ENCODE data around the gene CD99.

DNA sequence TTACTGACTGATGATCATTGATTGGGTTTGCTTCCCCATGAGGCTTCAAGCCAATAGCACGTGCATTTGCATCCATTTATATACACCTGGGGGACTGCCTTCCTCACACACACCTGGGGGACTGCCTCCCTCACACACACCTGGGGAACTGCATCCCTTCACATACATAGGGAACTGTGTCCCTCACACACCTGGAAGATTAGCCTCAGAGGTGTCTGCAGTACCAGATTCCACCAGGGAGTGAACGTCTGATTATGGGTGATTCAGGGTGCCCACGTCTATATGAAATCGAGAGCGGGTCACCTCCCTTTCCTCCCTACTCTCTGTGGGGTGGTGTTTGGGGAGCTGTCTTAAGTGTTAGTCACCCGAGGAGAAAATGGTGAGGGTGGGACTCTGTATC lies 16.9 kb downstream of the CD99 start:
- TF ChIP-seq, protein P1, sequence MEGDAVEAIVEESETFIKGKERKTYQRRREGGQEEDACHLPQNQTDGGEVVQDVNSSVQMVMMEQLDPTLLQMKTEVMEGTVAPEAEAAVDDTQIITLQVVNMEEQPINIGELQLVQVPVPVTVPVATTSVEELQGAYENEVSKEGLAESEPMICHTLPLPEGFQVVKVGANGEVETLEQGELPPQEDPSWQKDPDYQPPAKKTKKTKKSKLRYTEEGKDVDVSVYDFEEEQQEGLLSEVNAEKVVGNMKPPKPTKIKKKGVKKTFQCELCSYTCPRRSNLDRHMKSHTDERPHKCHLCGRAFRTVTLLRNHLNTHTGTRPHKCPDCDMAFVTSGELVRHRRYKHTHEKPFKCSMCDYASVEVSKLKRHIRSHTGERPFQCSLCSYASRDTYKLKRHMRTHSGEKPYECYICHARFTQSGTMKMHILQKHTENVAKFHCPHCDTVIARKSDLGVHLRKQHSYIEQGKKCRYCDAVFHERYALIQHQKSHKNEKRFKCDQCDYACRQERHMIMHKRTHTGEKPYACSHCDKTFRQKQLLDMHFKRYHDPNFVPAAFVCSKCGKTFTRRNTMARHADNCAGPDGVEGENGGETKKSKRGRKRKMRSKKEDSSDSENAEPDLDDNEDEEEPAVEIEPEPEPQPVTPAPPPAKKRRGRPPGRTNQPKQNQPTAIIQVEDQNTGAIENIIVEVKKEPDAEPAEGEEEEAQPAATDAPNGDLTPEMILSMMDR (conservative IDR thresholded peaks at IDR 0.05 in 1 of 2, IDR thresholded peaks at IDR 0.05 in 1 of 2; ENCODE audit: low read depth in 1 of 2, low read length in 2 of 2) = no peak
- no peak for TF ChIP-seq EZH2 (IDR thresholded peaks at IDR 0.05; ENCODE audit: low read length, missing control alignments)

Measured in fibroblast of lung (primary cell).